Cardiac fibroblast (primary cell): Measurements from ENCODE around the gene GAPVD1.

ENCODE experiments used
- DNase-seq, 2 donors: peaks; one replicate each; pipeline versions ENCODE4 v3.0.0 to v3.0.0-alpha.2; 2010; ENCODE audit warnings: low read depth in 2 of 2
- H3K4me3 ChIP-seq, 2 donors: replicated peaks in 1 of 2; 1 replicate in 1 of 2; 2 replicates in 1 of 2; pipeline ENCODE4 v1.5.1; 2011; ENCODE audit warnings: low read depth in 2 of 2, low read length in 2 of 2, mild to moderate bottlenecking in 2 of 2, moderate library complexity in 1 of 2
- TF ChIP-seq, protein P1 (sequence below): IDR thresholded peaks from one replicate; pipeline ENCODE4 v1.5.1; 2011; ENCODE audit warnings: low read depth, mild to moderate bottlenecking, low read length, inconsistent platforms

Gene GAPVD1

GRCh38 chr9:125410522-125410894, 148.9 kb downstream of the GAPVD1 start:
- DNase-seq = no peak
- TF ChIP-seq, protein P1, sequence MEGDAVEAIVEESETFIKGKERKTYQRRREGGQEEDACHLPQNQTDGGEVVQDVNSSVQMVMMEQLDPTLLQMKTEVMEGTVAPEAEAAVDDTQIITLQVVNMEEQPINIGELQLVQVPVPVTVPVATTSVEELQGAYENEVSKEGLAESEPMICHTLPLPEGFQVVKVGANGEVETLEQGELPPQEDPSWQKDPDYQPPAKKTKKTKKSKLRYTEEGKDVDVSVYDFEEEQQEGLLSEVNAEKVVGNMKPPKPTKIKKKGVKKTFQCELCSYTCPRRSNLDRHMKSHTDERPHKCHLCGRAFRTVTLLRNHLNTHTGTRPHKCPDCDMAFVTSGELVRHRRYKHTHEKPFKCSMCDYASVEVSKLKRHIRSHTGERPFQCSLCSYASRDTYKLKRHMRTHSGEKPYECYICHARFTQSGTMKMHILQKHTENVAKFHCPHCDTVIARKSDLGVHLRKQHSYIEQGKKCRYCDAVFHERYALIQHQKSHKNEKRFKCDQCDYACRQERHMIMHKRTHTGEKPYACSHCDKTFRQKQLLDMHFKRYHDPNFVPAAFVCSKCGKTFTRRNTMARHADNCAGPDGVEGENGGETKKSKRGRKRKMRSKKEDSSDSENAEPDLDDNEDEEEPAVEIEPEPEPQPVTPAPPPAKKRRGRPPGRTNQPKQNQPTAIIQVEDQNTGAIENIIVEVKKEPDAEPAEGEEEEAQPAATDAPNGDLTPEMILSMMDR = no peak
- peak overlapping the region; percentile 23 to 57 for H3K4me3 ChIP-seq

DNA sequence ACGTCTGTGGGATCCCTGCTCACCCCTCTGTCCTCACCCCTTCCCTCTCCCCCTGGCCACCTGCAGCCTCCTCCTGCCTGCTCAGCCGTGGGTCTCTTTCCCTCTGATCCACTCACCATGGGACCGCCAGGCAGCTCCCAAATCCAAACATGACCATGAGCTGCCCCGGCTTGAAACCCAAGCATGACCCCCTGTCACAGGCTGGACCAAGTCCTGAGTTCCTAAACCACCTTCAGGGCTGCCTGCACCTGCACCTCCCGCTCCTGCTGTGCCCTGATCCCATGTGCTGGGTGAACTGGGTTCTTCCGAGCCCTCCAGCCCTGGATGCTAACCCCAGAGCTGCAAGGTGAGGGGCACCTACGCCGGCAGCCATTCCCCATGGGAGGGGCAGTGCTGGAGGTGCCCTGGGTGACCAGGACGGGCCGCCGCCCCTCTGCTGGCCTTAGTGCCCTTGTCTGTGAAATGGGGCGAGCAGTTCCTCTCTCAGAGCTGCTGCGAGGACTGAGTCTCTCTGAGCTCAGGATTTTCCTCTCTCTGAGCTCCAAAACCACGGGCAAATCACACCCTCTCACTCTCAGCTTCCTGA, 149.6 kb downstream of the GAPVD1 start:
- no peak for DNase-seq
- H3K4me3 ChIP-seq = peak overlapping the region in 1 of 2 donors; percentile 57
- TF ChIP-seq, protein P1 = no peak

GRCh38 chr9:125412166-125412565, 150.5 kb downstream of the GAPVD1 start:
- no peak overlapping the region for H3K4me3 ChIP-seq
- no peak for DNase-seq
- TF ChIP-seq, protein P1 = no peak

DNA sequence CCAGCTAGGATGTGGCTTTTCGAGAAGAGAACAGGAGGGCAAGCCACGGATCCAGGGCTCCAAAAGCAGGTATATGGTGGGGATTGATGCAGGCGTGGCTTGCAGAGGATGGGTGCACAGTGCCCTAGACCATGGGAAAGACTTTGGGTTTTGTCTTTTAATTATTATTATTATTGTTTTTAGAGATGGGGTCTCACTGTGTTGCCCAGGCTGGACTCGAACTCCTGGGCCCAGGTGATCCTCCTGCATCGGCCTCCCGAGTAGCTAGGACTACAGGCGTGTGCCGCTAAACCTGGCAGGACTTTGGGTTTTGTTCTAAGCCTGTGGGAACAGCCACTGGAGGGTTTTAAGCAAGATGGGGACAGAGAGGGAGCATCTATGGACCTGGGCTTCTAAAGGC, 152.0 kb downstream of the GAPVD1 start:
- TF ChIP-seq, protein P1 = no peak
- no peak for DNase-seq
- no peak overlapping the region for H3K4me3 ChIP-seq

DNA sequence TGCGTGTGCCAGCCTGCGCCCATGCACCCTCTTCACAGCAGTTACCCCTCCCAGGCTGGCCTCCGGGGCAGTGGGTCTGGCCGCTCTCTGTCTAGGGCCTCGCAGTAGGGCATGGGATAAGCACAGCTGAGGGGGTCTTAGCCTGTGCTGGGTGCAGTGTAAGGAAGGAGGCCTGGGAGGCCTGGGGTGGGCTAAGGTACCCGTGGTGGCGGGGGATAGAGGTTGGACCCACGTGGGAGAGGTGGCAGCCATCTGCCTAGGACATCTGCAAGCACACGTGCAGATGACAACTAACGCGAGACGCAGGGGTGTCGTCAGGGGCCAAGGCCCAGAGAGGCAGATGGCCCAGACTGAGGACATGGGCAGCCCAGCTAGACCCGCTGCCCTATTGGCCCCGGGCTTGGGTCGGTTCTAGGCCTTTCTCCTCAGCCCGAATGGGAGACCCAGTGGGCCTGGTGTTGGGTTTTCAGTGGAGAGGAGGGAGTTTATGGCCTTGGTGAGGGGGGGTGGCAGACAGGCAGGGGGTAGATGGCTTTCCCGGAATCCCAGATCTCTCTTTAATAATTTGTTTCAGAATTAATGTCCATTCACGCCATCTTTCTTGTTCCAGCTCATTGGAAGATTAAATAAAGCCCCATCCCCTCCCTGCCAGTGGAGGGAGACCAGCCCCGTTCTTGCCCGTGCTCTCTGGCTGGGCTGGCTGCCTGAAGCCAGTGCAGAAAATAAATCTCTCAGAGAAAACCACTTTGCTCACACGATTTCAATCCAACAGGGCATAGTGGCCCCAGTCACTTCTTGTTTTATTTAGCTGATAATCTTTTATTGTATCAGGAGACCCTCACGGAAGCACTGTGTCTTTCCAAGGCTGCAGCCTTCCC, 154.2 kb downstream of the GAPVD1 start:
- DNase-seq = no peak
- no peak overlapping the region for H3K4me3 ChIP-seq
- TF ChIP-seq, protein P1 = peak; percentile 30

- TF ChIP-seq, protein P1 = no peak
These were observed 154.9 kb downstream of the GAPVD1 start for GRCh38 chr9:125416517-125416916.

More at GRCh38 chr9:125416517-125416916, 154.9 kb downstream of the GAPVD1 start:
- DNase-seq = no peak
- H3K4me3 ChIP-seq = no peak overlapping the region
